Activated T-cell treated with anti-CD3 and anti-CD28 coated beads, Interleukin-2, amount 50 U/mL, for 1 hour (primary cell): Measurements from ENCODE around the gene PRMT7.

Source experiments
- DNase-seq: peaks from one replicate; pipeline ENCODE4 v3.0.0-alpha.2; 2020

The PRMT7 gene

DNA sequence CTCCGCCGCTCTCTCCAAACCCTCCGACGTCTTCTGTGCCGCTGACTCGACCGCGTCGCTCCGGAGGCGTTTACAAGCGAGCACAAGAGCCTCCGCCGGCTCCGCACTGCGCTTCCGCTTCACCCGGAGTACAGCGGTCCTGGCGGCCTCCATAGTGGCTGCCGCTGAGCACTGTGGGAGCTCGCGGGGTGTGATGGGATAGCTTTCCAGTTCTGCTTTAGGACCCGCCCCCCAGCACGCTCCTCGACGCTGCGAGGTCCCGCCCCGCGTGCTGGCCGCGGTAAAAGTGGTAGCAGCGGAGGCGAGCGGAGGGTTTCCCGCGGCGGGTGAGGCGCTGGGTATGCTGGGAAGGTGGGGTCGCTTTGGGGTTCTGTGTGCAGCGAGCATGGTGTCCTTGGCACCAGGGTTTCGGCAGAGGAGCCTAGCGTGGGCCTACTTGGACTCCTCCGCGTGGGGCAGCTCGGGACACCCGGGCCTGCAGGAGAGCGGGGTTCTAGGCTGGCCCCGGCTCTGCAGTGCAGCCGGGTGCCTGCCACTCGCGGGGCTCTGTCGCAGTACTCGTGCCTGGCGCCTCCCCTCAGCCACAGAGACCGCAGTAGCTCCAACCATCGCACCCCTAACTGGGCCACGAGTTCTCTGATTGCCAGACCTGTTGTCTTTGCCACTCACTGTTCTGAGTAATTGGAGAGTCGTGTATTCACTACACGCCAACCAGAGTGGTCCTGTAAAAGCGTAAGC lies at the start of gene PRMT7, which contains the start of gene SLC7A6OS:
PRMT7 (plus strand) TSS at position 246 of the 738 bp plus-strand sequence. CDS start 4,961 bp downstream, outside the sequence.
SLC7A6OS (minus strand) TSS at position 173 of the 738 bp plus-strand sequence; CDS start at position 153, 20 bp downstream.
- peak; percentile 87 for DNase-seq

GRCh38 chr16:68263559-68264127 lies 47.2 kb upstream of the PRMT7 start:
- DNase-seq, result no peak

GRCh38 chr16:68264128-68265077 lies 46.4 kb upstream of the PRMT7 start, which contains the start of gene SLC7A6:
TSS of gene SLC7A6 (plus strand) at chr16:68264526. CDS start at chr16:68274727, 10,201 bp downstream.
- DNase-seq, result peak; percentile 89

DNA sequence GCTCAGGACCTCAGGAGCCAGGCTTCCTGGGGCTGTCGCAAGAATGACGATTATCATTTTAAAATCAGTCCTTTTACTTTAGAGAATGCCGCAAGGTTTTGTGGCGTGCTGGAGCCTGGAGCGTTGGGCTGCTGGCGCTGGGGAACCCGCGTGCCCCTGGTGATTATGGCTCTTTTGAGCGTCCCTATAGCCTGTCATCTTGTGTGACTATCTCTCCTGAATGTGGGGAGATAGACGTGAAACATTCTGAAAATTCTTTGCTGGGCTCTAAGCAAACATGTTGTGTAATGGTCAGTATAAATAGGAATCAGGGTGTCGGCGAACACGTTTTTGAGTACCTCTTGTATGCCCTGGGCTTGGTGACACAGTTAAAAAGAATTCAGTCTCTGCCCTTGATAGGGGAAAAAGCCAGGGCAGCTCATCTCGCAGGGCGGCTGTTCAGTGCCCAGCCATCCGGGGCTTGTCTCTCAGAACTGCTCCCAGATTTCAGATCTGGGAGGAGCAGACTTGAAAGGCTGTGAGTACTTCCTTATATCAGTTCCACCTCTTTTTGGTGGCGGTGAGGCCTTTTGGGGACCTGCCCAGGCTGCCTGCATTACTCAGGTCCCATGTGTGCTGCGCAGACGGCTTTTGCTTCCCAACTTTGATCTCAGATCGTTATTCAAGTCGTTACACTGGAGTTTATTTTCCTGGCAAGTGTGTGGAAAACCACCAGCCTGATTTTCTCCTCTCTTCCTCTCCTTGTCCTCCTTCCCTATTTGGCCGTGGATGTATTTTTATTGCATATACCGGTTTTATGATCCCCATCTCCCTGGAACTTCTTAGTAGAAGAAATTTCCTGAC lies 45.5 kb upstream of the PRMT7 start:
- DNase-seq, result peak; percentile 62

GRCh38 chr16:68267612-68268405 lies 43.0 kb upstream of the PRMT7 start:
- DNase-seq, result no peak

GRCh38 chr16:68269793-68270192 lies 41.0 kb upstream of the PRMT7 start:
- no peak for DNase-seq

DNA sequence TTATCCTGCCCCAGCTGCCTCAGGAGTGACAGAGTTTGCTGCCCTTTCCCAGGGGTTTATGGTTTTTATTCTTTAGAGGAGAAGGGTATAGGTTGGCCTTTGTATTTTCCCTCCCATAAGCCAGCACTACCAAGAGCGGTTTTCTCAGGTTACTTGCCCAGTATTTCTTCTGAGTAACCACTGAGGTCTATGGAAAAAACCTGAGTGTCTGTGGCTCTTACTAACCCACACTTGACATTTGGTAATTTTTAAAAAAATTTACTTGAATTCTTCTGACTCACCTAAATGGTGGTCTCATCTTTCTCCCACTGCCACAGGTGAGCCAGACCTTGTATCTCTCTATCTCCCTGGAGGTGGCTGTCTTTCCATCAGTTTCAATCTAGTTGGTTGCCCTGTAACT lies 40.5 kb upstream of the PRMT7 start:
- DNase-seq, result no peak

- peak; percentile 65 for DNase-seq
Observed at GRCh38 chr16:68272507-68273209, 38.2 kb upstream of the PRMT7 start.

- no peak for DNase-seq
Observed at GRCh38 chr16:68273459-68273858, 37.4 kb upstream of the PRMT7 start.

DNA sequence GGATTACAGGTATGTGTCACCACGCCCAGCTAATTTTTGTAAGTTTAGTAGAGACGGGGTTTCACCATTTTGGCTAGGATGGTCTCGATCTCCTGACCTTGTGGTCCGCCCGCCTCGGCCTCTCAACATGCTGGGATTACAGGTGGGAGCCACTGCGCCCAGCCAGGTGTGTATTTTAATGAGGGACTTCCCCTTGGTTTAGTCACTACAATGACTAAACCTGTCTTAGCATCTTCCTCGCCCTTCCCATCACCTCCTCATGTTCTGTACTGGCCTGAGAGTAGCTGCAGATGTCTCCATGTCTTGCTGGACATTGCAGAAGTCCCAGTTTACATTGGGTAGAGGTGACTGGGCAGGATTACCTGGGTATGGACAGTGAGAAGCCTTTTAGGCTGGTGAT lies 36.9 kb upstream of the PRMT7 start:
- no peak for DNase-seq

- no peak for DNase-seq
Observed at GRCh38 chr16:68274441-68274840, 36.4 kb upstream of the PRMT7 start.

- DNase-seq, result peak; percentile 48
Observed at GRCh38 chr16:68275611-68276191, 35.1 kb upstream of the PRMT7 start.

DNA sequence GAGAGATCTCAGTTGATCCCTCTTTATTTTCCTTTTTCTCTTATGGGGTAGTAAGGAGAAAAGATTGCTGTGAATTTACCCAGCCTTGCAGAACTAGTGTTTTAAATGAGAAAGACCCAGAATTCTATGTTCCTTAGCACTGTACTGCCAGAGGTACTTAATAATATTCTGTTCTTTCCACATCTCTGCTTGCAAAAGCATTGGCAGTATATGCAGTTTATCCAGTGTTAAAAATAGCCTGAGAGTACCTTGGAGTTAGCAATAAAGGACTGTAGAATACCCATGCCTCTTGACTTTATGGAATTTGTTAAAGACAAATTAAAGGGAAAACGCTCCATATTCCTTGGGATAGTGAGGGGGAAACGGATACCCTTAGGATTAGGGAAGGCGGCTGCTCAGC lies 34.6 kb upstream of the PRMT7 start:
- DNase-seq, result no peak

DNA sequence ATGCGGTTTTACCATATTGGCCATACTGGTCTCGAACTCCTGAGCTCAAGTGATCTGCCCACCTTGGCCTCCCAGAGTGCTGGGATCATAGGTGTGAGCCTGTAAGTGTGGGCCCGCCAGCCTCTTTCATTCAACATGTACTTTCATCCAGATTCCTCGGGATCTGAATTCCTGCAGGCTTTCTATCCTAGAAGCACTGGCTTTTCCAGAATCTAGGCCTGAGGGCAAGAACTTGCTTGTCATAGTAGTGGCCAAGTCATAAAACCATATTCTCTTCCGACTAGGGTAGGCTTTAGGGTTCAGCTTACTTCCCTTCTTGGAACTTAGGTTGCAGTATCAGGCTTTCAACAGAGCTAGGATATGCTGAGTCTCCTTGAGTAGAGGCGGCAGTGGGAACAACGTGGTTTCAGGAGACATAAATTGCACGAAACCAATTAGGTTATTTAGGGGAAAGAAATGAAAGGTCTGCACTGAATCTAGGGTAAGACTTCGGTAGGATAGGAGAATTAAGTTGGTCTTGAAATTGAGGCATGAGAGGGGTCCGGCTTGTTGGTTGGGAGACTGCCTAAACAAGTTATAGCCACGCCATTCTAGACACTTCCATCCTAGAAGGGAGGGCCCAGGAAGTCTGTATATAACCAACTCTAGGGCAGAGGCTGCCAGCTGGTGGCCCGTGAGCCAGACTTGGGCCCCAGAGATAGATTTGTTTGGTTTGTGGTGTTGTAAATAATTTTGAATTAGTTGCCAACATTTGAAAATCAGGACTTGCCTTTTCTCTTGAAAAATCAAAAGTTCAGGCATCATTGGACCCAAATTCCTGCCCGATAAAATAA lies 30.9 kb upstream of the PRMT7 start:
- DNase-seq, result no peak

- DNase-seq, result peak; percentile 45
Observed at GRCh38 chr16:68281368-68282063, 29.3 kb upstream of the PRMT7 start.

DNA sequence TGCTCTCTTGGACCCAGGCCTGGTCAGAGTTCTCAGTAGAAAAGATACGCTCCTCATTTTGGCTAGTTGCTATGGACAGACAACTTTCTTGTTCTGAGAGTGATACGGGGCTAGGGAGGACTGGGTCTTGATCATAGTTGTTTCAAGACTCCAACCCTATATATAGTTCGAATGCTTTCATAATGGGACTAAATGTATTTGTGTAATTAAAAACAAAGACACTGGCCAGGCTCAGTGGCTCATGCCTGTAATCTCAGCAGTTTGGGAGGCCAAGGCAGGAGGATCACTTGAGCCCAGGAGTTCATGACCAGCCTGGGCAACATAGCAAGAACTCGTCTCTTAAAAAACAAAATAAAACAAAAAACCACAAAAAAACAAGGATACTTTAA lies 28.8 kb upstream of the PRMT7 start:
- DNase-seq, result no peak

DNA sequence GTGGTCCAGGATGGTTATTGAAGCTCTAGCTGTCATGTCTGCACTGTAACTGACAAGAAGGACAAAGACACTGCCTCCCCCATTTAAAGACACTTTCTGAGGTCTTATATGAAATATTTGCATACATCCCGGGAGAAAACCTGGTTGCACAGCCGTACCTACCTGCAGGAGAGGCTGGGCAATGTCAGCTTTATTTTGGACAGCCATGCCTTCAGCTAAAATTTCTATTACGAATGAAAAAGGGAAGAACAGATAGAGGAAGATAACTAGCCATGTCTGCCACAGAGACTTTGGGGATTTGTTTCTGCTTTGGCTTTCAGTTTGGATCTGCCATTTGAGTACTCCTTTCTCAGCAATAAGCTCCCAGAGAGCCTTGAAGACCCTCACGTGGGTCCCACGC lies 27.5 kb upstream of the PRMT7 start:
- no peak for DNase-seq

DNA sequence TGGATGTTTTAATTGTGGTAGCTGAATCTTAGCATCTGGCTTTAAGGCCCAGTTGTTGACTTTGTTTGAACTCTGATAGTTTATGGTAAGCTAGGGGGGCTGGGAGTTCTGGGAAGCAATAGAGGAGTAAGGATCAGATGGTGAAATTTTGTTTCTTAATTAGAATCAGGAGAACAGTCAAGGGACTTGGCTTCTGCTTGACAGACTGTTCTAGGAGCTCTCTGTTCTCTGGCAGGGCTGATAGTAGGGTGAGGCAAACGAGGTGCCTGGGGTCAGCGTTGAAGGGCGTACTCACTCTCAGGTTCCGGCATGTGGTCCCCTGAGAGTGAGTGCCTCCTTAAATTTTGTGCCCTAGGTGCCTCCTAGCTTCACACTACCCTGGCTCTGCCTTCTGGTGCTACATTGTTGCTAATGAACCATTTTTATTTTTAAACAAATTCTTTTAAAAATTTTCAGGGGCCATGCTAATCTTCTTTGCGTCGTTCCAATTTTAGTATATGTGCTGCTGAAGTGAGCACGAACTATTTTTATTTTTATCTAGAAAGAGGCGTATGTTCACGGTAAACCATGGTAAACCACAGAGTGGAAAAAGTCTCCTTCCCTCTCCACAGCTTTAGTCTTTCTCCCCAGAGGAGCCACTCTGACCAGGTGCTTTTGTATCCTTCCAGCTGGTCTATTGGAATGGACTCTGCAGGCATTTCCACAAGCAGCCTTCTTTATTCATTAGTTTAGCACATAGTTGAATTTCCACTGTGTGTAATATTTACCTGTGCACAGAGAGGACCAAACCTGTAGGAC lies 26.8 kb upstream of the PRMT7 start:
- DNase-seq, result no peak
